ENCODE data around the gene FBXW10B.
"Not testable (repeated sequence)": the region's sequence is repeated elsewhere in the genome, so short reads cannot be mapped to it uniquely, and the experiment has no call there.

The FBXW10B gene

DNA sequence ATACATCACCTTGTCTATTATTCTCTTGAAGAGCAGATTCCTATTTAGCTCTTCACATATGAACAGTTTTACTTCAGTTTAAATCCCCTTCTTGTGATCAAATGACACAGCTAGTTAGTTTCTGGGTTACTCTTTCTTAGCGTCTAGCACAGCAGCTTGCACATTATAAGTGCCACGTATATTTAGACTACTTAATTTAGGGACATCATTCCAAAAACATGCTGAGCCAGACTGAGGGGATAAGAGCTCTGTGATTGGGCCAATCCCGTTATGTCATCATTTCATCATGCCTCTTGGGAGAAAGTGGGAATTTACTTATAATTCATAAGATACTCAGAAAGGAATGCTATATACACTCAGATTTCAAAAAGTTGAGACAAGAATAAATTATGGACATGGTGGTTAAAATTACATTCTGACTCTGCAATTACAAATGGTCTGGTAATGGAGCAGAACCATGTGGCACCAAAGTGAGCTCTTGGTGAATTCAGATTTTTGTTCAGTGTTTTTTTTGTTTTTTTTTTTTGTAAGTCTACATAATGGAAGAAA lies 4.2 kb upstream of the FBXW10B start:
- H3K9me3 ChIP-seq (ENCODE audit: control insufficient read depth, low read length); H3K36me3 ChIP-seq (ENCODE audit: control insufficient read depth, insufficient read depth, low read length); H3K27me3 ChIP-seq (ENCODE audit: control insufficient read depth, insufficient read depth, low read length); H3K4me1 ChIP-seq (ENCODE audit: control insufficient read depth, insufficient read depth, low read length); H3K4me3 ChIP-seq (ENCODE audit: low read length); H3K9ac ChIP-seq (ENCODE audit: low read length): not testable (repeated sequence)

- H3K9me3 ChIP-seq (ENCODE audit: control insufficient read depth, low read length); H3K4me1 ChIP-seq (ENCODE audit: control insufficient read depth, insufficient read depth, low read length); H3K4me3 ChIP-seq (ENCODE audit: low read length); H3K27me3 ChIP-seq (ENCODE audit: control insufficient read depth, insufficient read depth, low read length); H3K9ac ChIP-seq (ENCODE audit: low read length); H3K36me3 ChIP-seq (ENCODE audit: control insufficient read depth, insufficient read depth, low read length): not testable (repeated sequence)
Observed at GRCh38 chr17:15623255-15623654, 3.8 kb upstream of the FBXW10B start.

GRCh38 chr17:15622124-15622523 lies 2.6 kb upstream of the FBXW10B start:
- H3K36me3 ChIP-seq (ENCODE audit: control insufficient read depth, insufficient read depth, low read length); H3K9ac ChIP-seq (ENCODE audit: low read length); H3K4me3 ChIP-seq (ENCODE audit: low read length); H3K9me3 ChIP-seq (ENCODE audit: control insufficient read depth, low read length); H3K4me1 ChIP-seq (ENCODE audit: control insufficient read depth, insufficient read depth, low read length); H3K27me3 ChIP-seq (ENCODE audit: control insufficient read depth, insufficient read depth, low read length): not testable (repeated sequence)

GRCh38 chr17:15616828-15617227 lies 2.7 kb downstream of the FBXW10B start:
- H3K4me1 ChIP-seq (ENCODE audit: control insufficient read depth, insufficient read depth, low read length); H3K9me3 ChIP-seq (ENCODE audit: control insufficient read depth, low read length); H3K27me3 ChIP-seq (ENCODE audit: control insufficient read depth, insufficient read depth, low read length); H3K9ac ChIP-seq (ENCODE audit: low read length); H3K4me3 ChIP-seq (ENCODE audit: low read length); H3K36me3 ChIP-seq (ENCODE audit: control insufficient read depth, insufficient read depth, low read length): not testable (repeated sequence)

- H3K9me3 ChIP-seq (ENCODE audit: control insufficient read depth, low read length); H3K9ac ChIP-seq (ENCODE audit: low read length); H3K36me3 ChIP-seq (ENCODE audit: control insufficient read depth, insufficient read depth, low read length); H3K4me1 ChIP-seq (ENCODE audit: control insufficient read depth, insufficient read depth, low read length); H3K4me3 ChIP-seq (ENCODE audit: low read length); H3K27me3 ChIP-seq (ENCODE audit: control insufficient read depth, insufficient read depth, low read length): not testable (repeated sequence)
Observed at GRCh38 chr17:15615850-15616249, 3.7 kb downstream of the FBXW10B start.

DNA sequence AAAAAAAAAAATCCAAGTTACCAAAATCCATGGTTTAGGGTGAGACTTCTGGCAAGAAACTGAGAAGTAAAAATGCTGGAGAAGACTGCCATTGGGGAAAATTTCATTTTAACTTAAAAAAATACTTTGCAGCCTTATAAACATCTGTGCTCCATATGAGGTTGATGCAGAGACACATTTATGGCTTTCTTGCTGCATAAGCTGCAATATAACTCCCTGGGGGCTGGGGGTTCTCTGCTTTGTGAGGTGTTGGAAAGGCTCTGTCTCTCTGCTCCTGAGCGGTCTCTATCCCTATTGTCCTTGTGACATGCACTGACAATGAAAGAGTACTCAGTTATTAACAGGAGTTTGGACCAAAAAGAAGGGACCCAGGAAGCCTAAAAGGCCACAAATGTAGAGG lies 6.4 kb downstream of the FBXW10B start:
- H3K9ac ChIP-seq (ENCODE audit: low read length); H3K36me3 ChIP-seq (ENCODE audit: control insufficient read depth, insufficient read depth, low read length); H3K27me3 ChIP-seq (ENCODE audit: control insufficient read depth, insufficient read depth, low read length); H3K4me3 ChIP-seq (ENCODE audit: low read length); H3K4me1 ChIP-seq (ENCODE audit: control insufficient read depth, insufficient read depth, low read length); H3K9me3 ChIP-seq (ENCODE audit: control insufficient read depth, low read length): not testable (repeated sequence)

DNA sequence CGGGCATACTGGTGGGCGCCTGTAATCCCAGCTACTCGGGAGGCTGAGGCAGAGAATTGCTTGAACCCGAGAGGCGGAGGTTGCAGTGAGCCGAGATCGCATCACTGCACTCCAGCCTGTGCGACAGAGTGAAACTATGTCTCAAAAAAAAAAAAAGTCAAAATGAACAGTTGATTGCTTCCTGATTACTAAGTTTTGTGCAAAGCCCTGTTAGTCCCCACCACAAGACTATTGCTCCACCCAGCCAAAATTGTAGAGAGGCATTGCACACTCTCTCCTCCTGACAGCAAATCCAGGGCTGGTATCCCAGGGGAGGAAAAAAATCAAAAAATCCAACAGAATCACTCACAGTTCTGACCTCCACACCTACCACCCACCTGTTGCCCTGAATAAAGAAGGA lies 26.5 kb downstream of the FBXW10B start:
- H3K4me3 ChIP-seq (ENCODE audit: low read length); H3K9ac ChIP-seq (ENCODE audit: low read length); H3K27me3 ChIP-seq (ENCODE audit: control insufficient read depth, insufficient read depth, low read length); H3K36me3 ChIP-seq (ENCODE audit: control insufficient read depth, insufficient read depth, low read length); H3K4me1 ChIP-seq (ENCODE audit: control insufficient read depth, insufficient read depth, low read length); H3K9me3 ChIP-seq (ENCODE audit: control insufficient read depth, low read length): not testable (repeated sequence)

DNA sequence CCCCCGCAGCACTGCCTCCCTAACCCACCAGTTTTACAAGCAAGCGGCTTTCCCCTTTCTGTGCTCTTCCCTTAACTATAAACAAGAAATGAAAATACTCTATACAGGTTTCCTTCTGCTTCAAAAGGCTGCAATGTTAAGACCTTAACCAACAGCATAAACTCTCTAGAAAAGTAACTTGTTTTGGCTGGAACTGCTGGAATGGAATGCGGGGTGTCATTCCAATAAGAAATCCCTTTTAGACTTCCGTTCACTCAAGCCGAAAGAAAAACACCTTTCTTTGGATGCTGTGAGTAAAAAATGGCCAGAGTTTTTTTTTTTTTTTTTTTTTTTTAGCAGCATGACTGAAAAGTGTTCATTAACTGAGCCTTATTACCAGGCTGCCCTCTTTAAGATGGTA lies 27.5 kb downstream of the FBXW10B start:
- not testable (repeated sequence) for H3K4me1 ChIP-seq (ENCODE audit: control insufficient read depth, insufficient read depth, low read length); H3K9ac ChIP-seq (ENCODE audit: low read length); H3K36me3 ChIP-seq (ENCODE audit: control insufficient read depth, insufficient read depth, low read length); H3K9me3 ChIP-seq (ENCODE audit: control insufficient read depth, low read length); H3K4me3 ChIP-seq (ENCODE audit: low read length); H3K27me3 ChIP-seq (ENCODE audit: control insufficient read depth, insufficient read depth, low read length)

GRCh38 chr17:15590844-15591243 lies 28.7 kb downstream of the FBXW10B start:
- H3K27me3 ChIP-seq (ENCODE audit: control insufficient read depth, insufficient read depth, low read length); H3K9me3 ChIP-seq (ENCODE audit: control insufficient read depth, low read length); H3K4me1 ChIP-seq (ENCODE audit: control insufficient read depth, insufficient read depth, low read length); H3K4me3 ChIP-seq (ENCODE audit: low read length); H3K9ac ChIP-seq (ENCODE audit: low read length); H3K36me3 ChIP-seq (ENCODE audit: control insufficient read depth, insufficient read depth, low read length): not testable (repeated sequence)

- not testable (repeated sequence) for H3K27me3 ChIP-seq (ENCODE audit: control insufficient read depth, insufficient read depth, low read length)
Observed at GRCh38 chr17:15589544-15590536, 29.7 kb downstream of the FBXW10B start.

DNA sequence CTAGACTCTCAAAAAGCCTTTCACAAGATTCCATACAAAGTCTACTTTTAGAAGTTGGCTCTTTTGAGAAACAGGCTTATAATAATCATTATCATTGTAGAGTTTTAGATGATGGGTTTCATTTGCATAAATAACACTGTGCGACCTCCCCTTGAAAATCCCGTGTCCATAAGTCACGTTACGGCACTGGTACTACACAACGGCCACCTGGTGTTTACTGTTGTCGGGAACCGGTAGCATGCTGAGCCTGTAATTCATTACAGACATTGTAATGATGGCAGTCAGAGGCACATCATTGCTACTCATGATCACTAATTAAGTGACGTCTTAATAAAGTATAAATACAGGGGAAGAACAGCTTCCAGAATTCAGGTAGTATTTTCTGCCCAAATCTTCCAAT lies 31.5 kb downstream of the FBXW10B start:
- not testable (repeated sequence) for H3K9ac ChIP-seq (ENCODE audit: low read length); H3K36me3 ChIP-seq (ENCODE audit: control insufficient read depth, insufficient read depth, low read length); H3K4me1 ChIP-seq (ENCODE audit: control insufficient read depth, insufficient read depth, low read length); H3K27me3 ChIP-seq (ENCODE audit: control insufficient read depth, insufficient read depth, low read length); H3K4me3 ChIP-seq (ENCODE audit: low read length); H3K9me3 ChIP-seq (ENCODE audit: control insufficient read depth, low read length)

More at GRCh38 chr17:15589544-15590536, 29.7 kb downstream of the FBXW10B start:
- not testable (repeated sequence) for H3K9me3 ChIP-seq (ENCODE audit: control insufficient read depth, low read length); H3K4me3 ChIP-seq (ENCODE audit: low read length); H3K4me1 ChIP-seq (ENCODE audit: control insufficient read depth, insufficient read depth, low read length); H3K9ac ChIP-seq (ENCODE audit: low read length); H3K36me3 ChIP-seq (ENCODE audit: control insufficient read depth, insufficient read depth, low read length)

DNA sequence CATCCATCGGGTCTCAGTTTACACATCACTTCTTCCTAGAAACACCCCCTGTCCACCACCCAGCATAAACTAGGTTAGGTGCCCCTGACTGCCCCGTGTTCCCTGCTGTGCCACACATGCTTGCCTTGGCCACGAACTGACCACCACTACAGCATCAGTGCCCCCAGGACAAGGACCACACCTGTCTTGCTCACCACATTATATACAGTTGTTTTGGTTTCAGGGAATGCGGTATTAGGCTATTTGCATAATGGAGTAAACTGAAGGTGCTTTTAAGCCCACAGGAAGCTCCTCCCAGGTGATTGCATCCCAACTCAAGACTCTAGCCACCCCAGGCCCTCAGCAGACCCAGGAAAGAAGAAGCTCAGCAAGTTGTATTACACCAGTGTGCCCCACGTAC lies 36.2 kb downstream of the FBXW10B start:
- H3K9ac ChIP-seq (ENCODE audit: low read length); H3K4me3 ChIP-seq (ENCODE audit: low read length); H3K27me3 ChIP-seq (ENCODE audit: control insufficient read depth, insufficient read depth, low read length); H3K36me3 ChIP-seq (ENCODE audit: control insufficient read depth, insufficient read depth, low read length); H3K4me1 ChIP-seq (ENCODE audit: control insufficient read depth, insufficient read depth, low read length); H3K9me3 ChIP-seq (ENCODE audit: control insufficient read depth, low read length): not testable (repeated sequence)

DNA sequence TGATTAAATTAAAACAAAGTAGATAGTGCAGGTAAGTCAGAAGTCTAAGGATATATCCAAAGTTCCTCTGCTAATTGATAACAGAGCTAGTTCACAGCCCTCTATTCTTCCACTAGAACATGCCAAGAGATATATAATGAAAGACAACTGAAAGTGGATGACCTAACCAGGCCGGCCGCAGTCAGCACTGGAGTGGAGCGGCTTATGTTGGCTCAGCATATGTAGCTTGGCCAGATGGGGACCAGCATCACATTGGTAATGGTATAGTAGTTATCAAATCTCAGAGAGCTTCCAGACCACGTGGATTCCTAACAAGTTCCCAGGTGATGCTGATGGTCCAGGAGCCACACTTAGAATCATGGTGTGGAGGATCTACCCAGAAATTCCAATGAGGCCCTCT lies 38.0 kb downstream of the FBXW10B start:
- H3K4me3 ChIP-seq (ENCODE audit: low read length); H3K36me3 ChIP-seq (ENCODE audit: control insufficient read depth, insufficient read depth, low read length); H3K4me1 ChIP-seq (ENCODE audit: control insufficient read depth, insufficient read depth, low read length); H3K9me3 ChIP-seq (ENCODE audit: control insufficient read depth, low read length); H3K27me3 ChIP-seq (ENCODE audit: control insufficient read depth, insufficient read depth, low read length); H3K9ac ChIP-seq (ENCODE audit: low read length): not testable (repeated sequence)
